Fibroblast of lung (primary cell): ENCODE data around the gene ABHD16B.

Source experiments
- CTCF ChIP-seq, 2 donors: IDR thresholded peaks in 1 of 2; conservative IDR thresholded peaks in 1 of 2; 1 replicate in 1 of 2; 2 replicates in 1 of 2; pipeline ENCODE4 v1.5.1; 2011 to 2012; ENCODE audit warnings: low read length in 2 of 2, control low read depth in 1 of 2, inconsistent platforms in 1 of 2, low read depth in 1 of 2, mild to moderate bottlenecking in 1 of 2
- EZH2 ChIP-seq: IDR thresholded peaks from 2 replicates; pipeline ENCODE4 v1.5.1; 2012; ENCODE audit warnings: low read length, control low read depth, mild to moderate bottlenecking; ENCODE audit errors: missing control alignments

GRCh38 chr20:63854069-63854765, 7.1 kb upstream of the ABHD16B start:
- TF ChIP-seq EZH2 (no peak), CTCF (conservative IDR thresholded peaks at IDR 0.05 in 1 of 2, IDR thresholded peaks at IDR 0.05 in 1 of 2; ENCODE audit: low read depth in 1 of 2, low read length in 2 of 2) (no peak)
